Cardiac septum (tissue), 1 donor: Measurements from ENCODE around the gene FBXO36. TPM values are rescaled to one million over a fixed set of nuclear protein-coding genes. Genes with fewer than 3 reads are reported as not detected.

ENCODE experiments used
- DNase-seq: peaks from one replicate; pipeline ENCODE4 v3.0.0-alpha.2; 2020; ENCODE audit warnings: low spot score
- intact Hi-C: fragments of 100-400 bp; cut with DNase I; formaldehyde crosslinking; loops from one replicate; pipeline ENCODE4 v1.14.0; 2022
- total RNA-seq: library from RNA; stranded (reverse); fragmentation: NEBNext Ultra II Directional; extraction: Animal tissue kit (Norgen Biotek cat#: 25700); gene quantifications from one replicate; pipeline ENCODE4 v1.2.1, GENCODE V29; 2021
- donor health status: DM: no; HTN: no; CAD: no.

The FBXO36 gene
- total RNA-seq, 1 donor from 2014 or later: 1.2 TPM

DNA sequence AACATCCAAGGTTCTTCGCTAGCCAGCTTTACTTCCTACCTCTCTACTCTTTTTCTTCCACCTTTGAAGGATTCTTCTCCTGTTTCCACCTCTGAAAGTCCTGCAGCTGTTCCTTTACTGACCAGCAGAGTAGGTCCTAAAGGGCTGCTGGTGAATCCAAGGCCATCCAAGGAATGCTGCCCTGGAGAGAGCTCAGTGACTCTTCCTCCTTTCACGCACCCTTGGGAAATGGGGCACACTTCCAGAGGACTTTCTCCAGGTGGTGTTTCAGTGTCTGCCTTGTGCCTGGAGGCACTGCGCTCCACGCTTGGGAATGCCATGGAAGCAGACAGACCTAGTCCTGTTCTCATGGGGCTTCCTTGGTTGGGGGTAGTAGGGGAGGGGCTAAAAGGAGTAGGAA, 101.0 kb downstream of the FBXO36 start:
- no peak for DNase-seq
- intact Hi-C loops: no loop called here

DNA sequence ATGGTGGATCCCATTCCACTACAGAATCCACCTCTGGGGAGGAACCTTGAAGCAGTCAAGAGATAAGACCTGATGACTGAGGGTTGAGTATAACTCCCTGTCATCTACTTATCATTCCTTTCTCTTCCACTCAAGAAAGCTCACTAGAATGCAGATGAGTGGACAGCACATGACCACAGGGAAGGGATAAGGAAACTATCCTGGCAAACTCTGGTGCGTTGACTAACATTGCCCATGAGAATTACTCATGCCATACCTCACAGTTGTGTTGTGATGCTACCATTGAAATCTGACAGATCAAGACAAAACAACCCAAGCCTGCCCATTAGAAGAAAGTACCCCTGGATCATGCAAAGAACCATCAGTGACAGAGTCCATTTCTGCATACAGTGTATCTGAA, 119.9 kb downstream of the FBXO36 start:
- no peak for DNase-seq
- intact Hi-C loops: no loop called here

DNA sequence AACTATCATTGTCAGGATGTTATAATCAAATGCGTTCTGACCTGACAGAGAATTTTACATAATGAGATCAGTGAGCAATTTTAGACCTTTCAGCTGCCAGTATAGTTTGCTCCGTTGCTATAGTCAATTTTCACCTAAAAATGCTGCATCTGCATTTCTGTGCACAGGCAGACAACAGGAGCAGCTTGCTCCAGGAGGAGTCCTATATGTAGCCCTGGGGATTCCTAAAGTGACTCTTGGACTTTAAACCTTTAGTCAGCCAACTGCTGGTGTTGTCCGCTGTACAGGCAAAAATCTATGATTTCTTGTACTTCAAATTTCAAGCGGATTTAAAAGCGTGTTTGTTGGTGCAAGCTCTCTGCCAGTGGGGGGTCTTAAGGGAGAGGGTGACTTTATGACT, 120.7 kb downstream of the FBXO36 start:
- intact Hi-C loops: no loop called here
- no peak for DNase-seq

DNA sequence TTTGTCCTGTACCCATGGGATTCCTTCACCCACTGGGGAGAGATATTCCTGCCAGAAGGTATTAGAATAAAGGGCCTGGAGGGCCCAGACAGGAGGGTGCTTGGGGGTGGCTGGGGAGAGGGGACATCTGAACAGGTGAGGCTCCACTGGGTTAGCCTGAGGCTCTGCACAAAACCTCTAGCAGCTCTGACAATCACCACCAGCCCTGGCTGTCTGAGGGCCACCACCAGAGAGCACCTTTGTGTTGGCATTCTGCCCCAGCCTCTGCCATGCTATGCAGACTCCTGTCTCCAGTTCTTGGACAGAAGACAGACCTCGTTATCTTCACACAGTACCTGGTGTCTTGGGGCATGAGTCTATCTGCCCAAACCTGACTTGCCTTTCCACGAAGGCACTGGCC, 121.2 kb downstream of the FBXO36 start:
- DNase-seq: no peak
- intact Hi-C loops: no loop called here

DNA sequence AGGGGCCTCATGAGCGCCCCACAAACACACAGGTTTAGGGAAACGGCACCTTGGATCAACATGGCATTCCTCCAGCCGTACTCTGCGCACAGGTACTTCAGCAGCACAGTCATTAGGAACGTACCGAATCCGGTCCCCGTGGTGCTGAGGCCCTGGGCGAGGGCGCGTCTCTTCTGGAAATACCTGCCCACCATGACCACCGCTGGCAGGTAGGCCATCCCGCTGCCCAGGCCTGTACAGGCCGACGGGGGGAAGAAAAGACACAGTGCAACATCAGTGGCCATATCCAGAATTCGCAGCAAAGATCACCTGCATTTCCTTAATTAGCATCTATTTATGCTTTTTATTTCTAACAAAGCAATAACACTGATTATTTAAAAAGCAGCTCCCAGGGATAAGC, 124.2 kb downstream of the FBXO36 start:
- intact Hi-C loops: no loop called here
- no peak for DNase-seq

DNA sequence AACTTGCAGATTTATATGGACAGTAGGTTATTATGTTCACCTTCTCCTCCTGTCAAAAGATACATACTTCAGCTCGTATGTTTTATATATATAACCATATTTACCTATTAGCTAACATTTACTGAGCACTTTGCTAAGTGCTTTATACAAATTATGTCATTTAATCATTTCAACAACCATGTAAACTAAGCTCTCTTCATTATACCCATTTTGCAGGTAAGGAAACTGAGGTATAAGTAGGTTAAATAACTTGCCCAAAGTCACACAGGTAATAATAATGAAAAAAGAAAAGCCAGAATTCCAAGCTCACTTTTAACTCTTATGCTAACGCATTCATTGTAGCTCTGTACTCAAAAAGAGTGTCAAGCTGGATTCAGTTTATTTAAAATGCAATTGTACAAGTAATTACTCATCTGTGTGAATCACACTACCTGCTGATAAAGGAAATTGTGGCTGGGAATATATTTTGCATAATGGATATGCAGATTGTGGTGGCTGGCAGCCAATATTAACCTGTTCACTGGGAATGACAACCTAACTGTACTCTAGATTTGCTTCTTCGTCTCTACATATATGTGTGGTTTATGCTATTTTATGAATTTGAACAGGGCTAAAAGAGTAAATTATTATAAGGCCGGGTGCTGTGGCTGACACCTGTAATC, 125.8 kb downstream of the FBXO36 start:
- no peak for DNase-seq
- intact Hi-C loops: no loop called here

DNA sequence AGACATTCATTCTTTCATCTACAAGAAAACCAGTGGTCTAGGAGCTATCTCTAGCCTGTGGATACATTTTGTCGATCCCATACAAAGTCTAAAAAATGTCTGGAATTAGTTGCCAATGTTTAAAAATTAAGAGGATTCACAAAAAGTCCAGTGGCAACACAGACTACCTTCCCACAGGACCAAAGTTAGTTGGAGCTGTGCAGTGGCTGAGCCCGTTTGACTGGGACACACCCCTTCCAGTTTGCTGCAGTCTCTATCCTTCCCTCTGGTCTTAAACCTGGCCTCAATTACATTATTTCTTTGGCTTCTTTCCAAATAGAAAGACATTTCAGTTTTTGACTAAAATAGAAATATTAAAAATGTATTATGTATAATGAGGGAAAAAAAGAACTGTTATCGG, 127.8 kb downstream of the FBXO36 start:
- no peak for DNase-seq
- intact Hi-C loops: no loop called here

DNA sequence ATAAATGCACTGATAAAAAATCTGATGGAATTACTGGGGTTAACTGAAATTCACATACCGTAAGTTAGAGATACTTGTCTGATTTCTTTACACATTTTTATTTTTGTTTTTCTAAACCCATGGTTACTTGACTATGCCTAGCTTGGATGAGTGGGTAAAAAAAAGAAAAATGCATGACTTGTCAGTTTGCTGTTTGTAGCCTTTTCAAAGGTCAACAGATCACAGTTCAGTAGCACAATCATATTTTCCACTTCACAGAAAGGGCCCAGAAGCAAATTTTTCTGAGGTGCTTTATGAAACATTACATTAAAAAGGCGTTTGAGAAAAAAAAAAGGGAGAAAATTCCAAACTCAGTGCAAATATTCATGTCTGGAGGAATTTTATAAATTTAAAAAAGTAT, 130.0 kb downstream of the FBXO36 start:
- DNase-seq: no peak
- intact Hi-C loops: no loop called here

DNA sequence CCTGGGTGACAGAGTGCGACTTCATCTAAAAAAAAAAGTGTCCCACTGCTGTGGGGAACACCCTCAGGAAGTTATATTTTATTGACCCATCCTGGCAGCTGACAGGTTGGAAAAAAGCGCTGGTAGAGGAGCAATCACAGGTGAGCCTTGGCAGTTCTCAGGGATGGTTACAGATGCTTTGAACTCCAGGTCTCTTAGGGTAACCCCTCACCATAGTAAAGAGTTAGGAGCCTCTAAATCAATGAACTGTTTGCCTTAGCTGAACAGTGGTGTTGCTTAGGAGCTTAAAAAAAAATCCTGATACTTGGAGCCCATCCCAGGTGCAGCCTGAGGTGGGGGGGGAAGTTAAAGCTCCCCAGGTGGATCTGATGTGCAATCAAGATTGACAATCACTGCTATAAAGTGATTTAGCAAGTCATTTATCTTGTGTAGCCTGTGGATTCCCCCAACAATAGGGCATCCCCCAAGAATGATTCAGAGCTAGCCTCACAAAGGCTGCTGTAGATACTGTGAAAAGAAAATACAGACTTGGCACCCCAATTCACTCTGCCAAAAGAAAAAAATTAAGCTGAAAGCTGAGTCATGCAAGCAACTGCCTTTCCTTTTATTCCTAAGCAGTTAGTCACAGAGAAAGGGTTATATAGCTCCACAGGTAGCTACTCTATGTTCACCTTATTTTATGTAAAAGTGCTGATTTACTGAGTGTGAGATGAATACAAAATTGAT, 131.6 kb downstream of the FBXO36 start:
- intact Hi-C loops: no loop called here

DNA sequence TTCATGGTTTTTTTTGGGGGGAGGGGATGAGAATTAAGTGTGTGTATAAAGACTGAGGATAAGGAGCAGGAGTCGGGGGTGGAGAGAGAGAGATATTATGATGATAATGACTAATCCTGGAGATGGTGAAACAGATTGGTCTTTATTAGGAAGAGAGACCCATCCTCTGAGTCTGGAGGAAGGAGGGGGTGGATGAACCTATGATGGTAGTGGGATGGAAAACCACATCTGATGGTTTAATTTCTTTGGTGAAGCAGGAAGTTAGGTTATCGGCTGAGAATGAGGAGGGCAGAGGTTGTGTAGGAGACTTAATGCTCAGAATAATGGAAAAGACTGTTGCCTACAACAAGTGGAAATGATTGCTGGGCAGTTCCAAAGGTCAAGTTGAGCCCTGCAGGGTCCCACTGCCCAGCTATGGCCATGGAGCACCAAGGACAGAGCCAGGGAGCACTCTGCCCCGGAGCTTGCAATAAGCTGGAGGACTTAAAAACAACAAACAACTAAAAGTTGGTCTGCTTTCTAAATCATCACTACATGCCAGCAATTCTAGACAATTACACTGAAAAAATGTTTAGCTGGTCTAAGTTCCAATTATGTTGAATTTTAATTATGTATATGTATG, 138.5 kb downstream of the FBXO36 start:
- intact Hi-C loops: no loop called here

More for the DNA sequence above, 131.6 kb downstream of the FBXO36 start:
- no peak for DNase-seq

More for the DNA sequence above, 138.5 kb downstream of the FBXO36 start:
- DNase-seq: no peak

Other genes starting within 250 kb of the FBXO36 start
- gene DNER, start 207.9 kb upstream of the FBXO36 start, total RNA-seq: 1.00 TPM
- gene TRIP12, start 494 bp upstream of the FBXO36 start, total RNA-seq: 222 TPM
- 2.0 TPM for gene SLC16A14, start 146.4 kb downstream of the FBXO36 start, total RNA-seq